Measurements from ENCODE around the gene PDGFRB. TPM values are rescaled to one million over a fixed set of nuclear protein-coding genes. Genes with fewer than 3 reads are reported as not detected.

Gene PDGFRB
- total RNA-seq, 2 experiments from 2014 or later: 0.23 to 3.0 TPM

DNA sequence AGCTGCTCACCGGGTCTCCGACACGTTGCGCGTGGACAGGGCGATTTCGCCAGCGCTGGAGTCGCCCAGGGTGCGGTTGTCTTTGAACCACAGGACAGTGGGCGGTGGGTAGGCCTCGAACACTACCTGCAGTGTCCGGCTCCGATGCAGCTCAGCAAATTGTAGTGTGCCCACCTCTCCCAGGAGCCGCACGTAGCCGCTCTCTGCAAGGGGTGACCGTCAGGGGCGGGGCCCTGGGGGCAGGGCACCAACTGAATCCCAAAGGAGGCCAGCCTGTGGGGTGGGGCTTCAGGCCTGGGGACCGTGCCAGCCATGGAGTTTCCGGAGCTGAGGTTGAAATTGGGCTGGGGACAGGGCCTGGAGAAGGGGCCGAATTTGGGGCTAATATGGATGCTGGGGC is 22.9 kb downstream of the PDGFRB start:
- intact Hi-C loops (cut with micrococcal nuclease; ENCODE audit: unreplicated experiment): no loop called here
- TF ChIP-seq, protein P1, sequence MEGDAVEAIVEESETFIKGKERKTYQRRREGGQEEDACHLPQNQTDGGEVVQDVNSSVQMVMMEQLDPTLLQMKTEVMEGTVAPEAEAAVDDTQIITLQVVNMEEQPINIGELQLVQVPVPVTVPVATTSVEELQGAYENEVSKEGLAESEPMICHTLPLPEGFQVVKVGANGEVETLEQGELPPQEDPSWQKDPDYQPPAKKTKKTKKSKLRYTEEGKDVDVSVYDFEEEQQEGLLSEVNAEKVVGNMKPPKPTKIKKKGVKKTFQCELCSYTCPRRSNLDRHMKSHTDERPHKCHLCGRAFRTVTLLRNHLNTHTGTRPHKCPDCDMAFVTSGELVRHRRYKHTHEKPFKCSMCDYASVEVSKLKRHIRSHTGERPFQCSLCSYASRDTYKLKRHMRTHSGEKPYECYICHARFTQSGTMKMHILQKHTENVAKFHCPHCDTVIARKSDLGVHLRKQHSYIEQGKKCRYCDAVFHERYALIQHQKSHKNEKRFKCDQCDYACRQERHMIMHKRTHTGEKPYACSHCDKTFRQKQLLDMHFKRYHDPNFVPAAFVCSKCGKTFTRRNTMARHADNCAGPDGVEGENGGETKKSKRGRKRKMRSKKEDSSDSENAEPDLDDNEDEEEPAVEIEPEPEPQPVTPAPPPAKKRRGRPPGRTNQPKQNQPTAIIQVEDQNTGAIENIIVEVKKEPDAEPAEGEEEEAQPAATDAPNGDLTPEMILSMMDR (conservative IDR thresholded peaks at IDR 0.05; ENCODE audit: low read length): no peak
- TF ChIP-seq EZH2phosphoT487 (IDR thresholded peaks at IDR 0.05; ENCODE audit: borderline replicate concordance, low read depth, low read length): no peak
- Histone ChIP-seq H3K4me3 (ENCODE audit: low read depth, low read length, poor library complexity, severe bottlenecking) (no peak overlapping the region), H3K4me2 (ENCODE audit: low read length) (no peak overlapping the region), H3K9me3 (ENCODE audit: low read length) (no peaks in the 10 kb centered on the region), H3K27ac (ENCODE audit: low read depth, low read length, poor library complexity, severe bottlenecking) (no peak overlapping the region), H2AFZ (ENCODE audit: low read length) (no peak overlapping the region), H4K20me1 (ENCODE audit: insufficient read depth, low read length) (no peaks in the 10 kb centered on the region; the same call in 1 of the 2 replicates), H3K4me1 (ENCODE audit: insufficient read depth, low read length, poor library complexity, severe bottlenecking) (no peaks in the 10 kb centered on the region), H3K36me3 (ENCODE audit: insufficient read depth, low read length) (no peaks in the 10 kb centered on the region), H3K9me2 (ENCODE audit: insufficient read depth, low read length) (no peaks in the 10 kb centered on the region), H3K79me2 (ENCODE audit: insufficient read depth, low read depth, low read length) (no peaks in the 10 kb centered on the region)
- POLR2A ChIA-PET: no interaction called here
- DNase-seq (ENCODE audit: low spot score): no peak
- CTCF ChIA-PET (ENCODE audit: unreplicated experiment): no interaction called here
- no TSS peak for BruUV-seq (replicated peaks)

DNA sequence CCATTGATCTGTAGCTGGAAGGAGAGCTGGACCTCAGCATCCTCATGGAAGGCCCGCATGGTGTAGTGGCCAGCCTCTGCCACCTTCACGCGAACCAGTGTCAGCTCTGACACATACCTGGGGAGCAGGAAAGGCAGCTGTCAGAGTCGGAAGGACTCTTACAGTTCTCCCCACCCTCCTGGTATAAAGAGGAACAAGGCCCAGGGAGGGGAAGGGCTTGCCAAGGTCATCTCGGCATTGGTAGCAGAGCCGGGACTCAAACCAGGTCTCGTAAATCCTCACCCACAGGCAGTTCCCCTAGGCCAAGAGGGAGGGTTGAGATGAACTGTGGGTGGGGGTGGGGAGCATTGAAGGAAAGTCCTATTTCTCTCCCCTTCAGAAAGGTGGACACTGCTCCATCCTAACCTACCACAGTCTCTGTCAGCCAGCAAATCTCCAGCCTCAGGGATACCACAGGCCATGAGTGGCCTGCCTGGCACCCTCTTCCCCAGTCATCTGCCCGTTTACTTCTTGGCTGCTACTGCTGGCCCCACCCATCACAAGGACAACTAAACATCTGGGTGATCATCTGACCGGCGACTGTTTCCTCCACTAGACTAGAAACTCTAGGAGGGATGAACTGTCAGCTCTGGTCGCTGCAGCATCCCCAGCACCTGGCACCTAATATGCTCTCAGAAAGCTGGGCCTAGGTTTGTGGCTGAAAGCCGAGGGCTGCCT is 23.5 kb downstream of the PDGFRB start:
- Histone ChIP-seq H3K4me2 (ENCODE audit: low read length) (no peak overlapping the region), H3K79me2 (ENCODE audit: insufficient read depth, low read depth, low read length) (no peaks in the 10 kb centered on the region), H2AFZ (ENCODE audit: low read length) (no peak overlapping the region), H4K20me1 (ENCODE audit: insufficient read depth, low read length) (no peaks in the 10 kb centered on the region; the same call in 1 of the 2 replicates), H3K36me3 (ENCODE audit: insufficient read depth, low read length) (no peaks in the 10 kb centered on the region), H3K4me3 (ENCODE audit: low read depth, low read length, poor library complexity, severe bottlenecking) (no peak overlapping the region), H3K9me3 (ENCODE audit: low read length) (no peaks in the 10 kb centered on the region), H3K4me1 (ENCODE audit: insufficient read depth, low read length, poor library complexity, severe bottlenecking) (no peaks in the 10 kb centered on the region), H3K9me2 (ENCODE audit: insufficient read depth, low read length) (no peaks in the 10 kb centered on the region), H3K27ac (ENCODE audit: low read depth, low read length, poor library complexity, severe bottlenecking) (no peak overlapping the region)
- no TSS peak for BruUV-seq (replicated peaks)
- ChIA-PET POLR2A (no interaction called here), CTCF (ENCODE audit: unreplicated experiment) (no interaction called here)
- TF ChIP-seq, protein P1 (conservative IDR thresholded peaks at IDR 0.05; ENCODE audit: low read length): no peak
- no peak for TF ChIP-seq EZH2phosphoT487 (IDR thresholded peaks at IDR 0.05; ENCODE audit: borderline replicate concordance, low read depth, low read length)
- intact Hi-C loops (cut with micrococcal nuclease; ENCODE audit: unreplicated experiment): loop anchor here (2.0 kb wide), 1 partner anchor 219 kb away; no protein-coding TSS in a partner anchor
- no peak for DNase-seq (ENCODE audit: low spot score)

DNA sequence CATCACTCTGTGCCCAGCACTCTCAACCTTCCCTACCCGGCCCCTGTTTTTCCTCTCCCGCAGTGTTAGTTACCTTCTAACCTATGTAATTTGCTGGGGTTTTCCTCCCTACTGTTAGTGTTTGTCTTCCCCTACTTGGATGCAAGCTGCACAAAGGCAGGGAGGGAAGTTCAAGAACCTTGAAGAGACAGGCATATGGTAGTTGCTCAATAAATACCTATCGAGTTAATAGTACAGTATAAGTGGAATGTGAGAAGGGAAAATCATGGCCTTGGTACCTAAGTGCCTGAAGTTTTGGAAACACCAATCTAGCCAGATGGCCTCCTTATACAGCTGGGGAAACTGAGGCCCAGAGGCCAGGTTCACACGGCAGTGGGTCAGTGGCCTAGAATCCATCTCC is 24.2 kb downstream of the PDGFRB start:
- POLR2A ChIA-PET: interaction anchor here (0.6 kb wide), 1 partner anchor 81 kb away, joined by 3 read pairs; no protein-coding TSS in a partner anchor
- Histone ChIP-seq H2AFZ (ENCODE audit: low read length) (no peak overlapping the region), H3K9me2 (ENCODE audit: insufficient read depth, low read length) (no peaks in the 10 kb centered on the region), H3K27ac (ENCODE audit: low read depth, low read length, poor library complexity, severe bottlenecking) (no peak overlapping the region), H3K9me3 (ENCODE audit: low read length) (no peaks in the 10 kb centered on the region), H3K4me1 (ENCODE audit: insufficient read depth, low read length, poor library complexity, severe bottlenecking) (no peaks in the 10 kb centered on the region), H3K79me2 (ENCODE audit: insufficient read depth, low read depth, low read length) (no peaks in the 10 kb centered on the region), H3K36me3 (ENCODE audit: insufficient read depth, low read length) (no peaks in the 10 kb centered on the region), H3K4me2 (ENCODE audit: low read length) (no peak overlapping the region), H3K4me3 (ENCODE audit: low read depth, low read length, poor library complexity, severe bottlenecking) (no peak overlapping the region), H4K20me1 (ENCODE audit: insufficient read depth, low read length) (no peaks in the 10 kb centered on the region; the same call in 1 of the 2 replicates)
- CTCF ChIA-PET (ENCODE audit: unreplicated experiment): interaction anchor here (0.6 kb wide), 1 partner anchor 277 kb away, joined by 3 read pairs; no protein-coding TSS in a partner anchor
- TF ChIP-seq, protein P1 (conservative IDR thresholded peaks at IDR 0.05; ENCODE audit: low read length): no peak
- no peak for TF ChIP-seq EZH2phosphoT487 (IDR thresholded peaks at IDR 0.05; ENCODE audit: borderline replicate concordance, low read depth, low read length)
- DNase-seq (ENCODE audit: low spot score): no peak
- intact Hi-C loops (cut with micrococcal nuclease; ENCODE audit: unreplicated experiment): loop anchor here (2.0 kb wide), 1 partner anchor 219 kb away; no protein-coding TSS in a partner anchor
- BruUV-seq (replicated peaks): no TSS peak
